HG02678 (cell line): Measurements from ENCODE around the gene TPT1.
"Not testable (repeated sequence)": the region's sequence is repeated elsewhere in the genome, so short reads cannot be mapped to it uniquely, and the experiment has no call there.

Source experiments
- ATAC-seq: cut with Tn5 transposase; IDR thresholded peaks from one replicate; pipeline ENCODE4 v1.9.1; 2021; ENCODE audit warnings: mild to moderate bottlenecking, moderate library complexity; ENCODE audit not compliant: unreplicated experiment

TPT1 gene

GRCh38 chr13:45341034-45341798, at the start of gene TPT1:
TPT1 (minus strand) TSS chr13:45341183; CDS start chr13:45341069, 114 bp downstream.
- ATAC-seq: peak; percentile 84

- ATAC-seq: not testable (repeated sequence)
Observed at GRCh38 chr13:45390348-45390747, 49.4 kb upstream of the TPT1 start.

GRCh38 chr13:45388664-45389063, 47.7 kb upstream of the TPT1 start:
- ATAC-seq: no peak

GRCh38 chr13:45386892-45387575, 46.1 kb upstream of the TPT1 start:
- ATAC-seq: not testable (repeated sequence)

- ATAC-seq: no peak
Observed at GRCh38 chr13:45385907-45386553, 45.0 kb upstream of the TPT1 start.

GRCh38 chr13:45385320-45385719, 44.3 kb upstream of the TPT1 start:
- no peak for ATAC-seq

GRCh38 chr13:45384474-45385174, 43.6 kb upstream of the TPT1 start:
- ATAC-seq: no peak

GRCh38 chr13:45382739-45383138, 41.8 kb upstream of the TPT1 start:
- ATAC-seq: not testable (repeated sequence)

GRCh38 chr13:45381196-45381595, 40.2 kb upstream of the TPT1 start:
- no peak for ATAC-seq

GRCh38 chr13:45380708-45381107, 39.7 kb upstream of the TPT1 start:
- not testable (repeated sequence) for ATAC-seq

GRCh38 chr13:45379516-45379915, 38.5 kb upstream of the TPT1 start:
- ATAC-seq: not testable (repeated sequence)

- not testable (repeated sequence) for ATAC-seq
Observed at GRCh38 chr13:45378786-45379185, 37.8 kb upstream of the TPT1 start.

- not testable (repeated sequence) for ATAC-seq
Observed at GRCh38 chr13:45377314-45377713, 36.3 kb upstream of the TPT1 start.

- ATAC-seq: not testable (repeated sequence)
Observed at GRCh38 chr13:45376651-45377050, 35.7 kb upstream of the TPT1 start.

- no peak for ATAC-seq
Observed at GRCh38 chr13:45374917-45375316, 33.9 kb upstream of the TPT1 start.

- ATAC-seq: no peak
Observed at GRCh38 chr13:45373162-45373547, 32.2 kb upstream of the TPT1 start.

- ATAC-seq: no peak
Observed at GRCh38 chr13:45372189-45373161, 31.5 kb upstream of the TPT1 start.

GRCh38 chr13:45370922-45371406, 30.0 kb upstream of the TPT1 start:
- ATAC-seq: no peak

GRCh38 chr13:45369116-45369515, 28.1 kb upstream of the TPT1 start:
- ATAC-seq: no peak

GRCh38 chr13:45368571-45368970, 27.6 kb upstream of the TPT1 start:
- ATAC-seq: no peak
